Measurements from ENCODE around the gene KRT3. TPM values are rescaled to one million over a fixed set of nuclear protein-coding genes. Genes with fewer than 3 reads are reported as not detected.
"Not testable (repeated sequence)": the region's sequence is repeated elsewhere in the genome, so short reads cannot be mapped to it uniquely, and the experiment has no call there.

KRT3 gene
- total RNA-seq, 2 donors from 2014 or later, result not detected

DNA sequence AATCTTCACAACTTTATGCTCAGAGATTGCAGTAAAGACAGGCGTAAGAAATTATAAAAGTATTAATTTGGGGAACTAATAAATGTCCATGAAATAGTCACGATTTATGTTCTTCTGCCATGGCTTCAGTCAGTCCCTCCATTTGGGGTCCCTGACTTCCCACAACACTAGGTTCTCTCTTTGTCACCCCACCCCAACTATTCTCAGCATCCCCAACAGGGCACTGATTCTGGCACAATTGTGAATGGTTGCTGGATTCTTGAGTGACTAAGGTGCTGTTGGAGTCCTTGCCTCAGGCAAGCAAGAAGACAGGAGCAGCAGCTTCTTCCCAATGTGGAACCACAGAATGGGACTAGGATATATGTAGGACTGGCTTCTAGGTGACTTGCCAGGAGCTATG, 34.1 kb downstream of the KRT3 start:
- Histone ChIP-seq H3K27ac (no peak overlapping the region), H3K9me3 (no peaks in the 10 kb centered on the region), H3K4me3 (no peak overlapping the region), H3K36me3 (no peaks in the 10 kb centered on the region), H3K9ac (ENCODE audit: low read depth in 2 of 2, low read length in 2 of 2) (no peak overlapping the region), H3K4me1 (no peaks in the 10 kb centered on the region), H3K27me3 (no peaks in the 10 kb centered on the region)
- intact Hi-C loops (cut with DNase I), result no loop called here
- TF ChIP-seq, protein P1, sequence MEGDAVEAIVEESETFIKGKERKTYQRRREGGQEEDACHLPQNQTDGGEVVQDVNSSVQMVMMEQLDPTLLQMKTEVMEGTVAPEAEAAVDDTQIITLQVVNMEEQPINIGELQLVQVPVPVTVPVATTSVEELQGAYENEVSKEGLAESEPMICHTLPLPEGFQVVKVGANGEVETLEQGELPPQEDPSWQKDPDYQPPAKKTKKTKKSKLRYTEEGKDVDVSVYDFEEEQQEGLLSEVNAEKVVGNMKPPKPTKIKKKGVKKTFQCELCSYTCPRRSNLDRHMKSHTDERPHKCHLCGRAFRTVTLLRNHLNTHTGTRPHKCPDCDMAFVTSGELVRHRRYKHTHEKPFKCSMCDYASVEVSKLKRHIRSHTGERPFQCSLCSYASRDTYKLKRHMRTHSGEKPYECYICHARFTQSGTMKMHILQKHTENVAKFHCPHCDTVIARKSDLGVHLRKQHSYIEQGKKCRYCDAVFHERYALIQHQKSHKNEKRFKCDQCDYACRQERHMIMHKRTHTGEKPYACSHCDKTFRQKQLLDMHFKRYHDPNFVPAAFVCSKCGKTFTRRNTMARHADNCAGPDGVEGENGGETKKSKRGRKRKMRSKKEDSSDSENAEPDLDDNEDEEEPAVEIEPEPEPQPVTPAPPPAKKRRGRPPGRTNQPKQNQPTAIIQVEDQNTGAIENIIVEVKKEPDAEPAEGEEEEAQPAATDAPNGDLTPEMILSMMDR (IDR thresholded peaks at IDR 0.05), result no peak
- no peak for DNase-seq

DNA sequence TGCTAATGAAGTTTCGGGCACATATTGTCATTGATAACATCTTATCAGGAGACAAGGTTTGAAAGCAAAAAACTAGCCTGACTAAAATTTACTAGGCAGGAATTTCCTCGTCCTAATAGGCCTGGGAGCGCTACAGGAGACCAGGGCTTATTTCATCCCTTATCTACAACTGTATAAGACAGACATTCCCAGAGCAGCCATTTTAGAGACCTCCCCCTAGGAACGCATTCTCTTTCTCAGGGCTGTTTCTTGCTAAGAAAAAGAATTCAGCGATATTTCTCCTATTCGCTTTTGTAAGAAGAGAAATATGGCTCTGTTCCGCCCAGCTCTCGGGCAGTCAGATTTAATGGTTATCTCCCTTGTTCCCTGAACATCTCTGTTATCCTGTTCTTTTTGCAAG, 34.7 kb downstream of the KRT3 start:
- intact Hi-C loops (cut with DNase I), result not testable (repeated sequence)

DNA sequence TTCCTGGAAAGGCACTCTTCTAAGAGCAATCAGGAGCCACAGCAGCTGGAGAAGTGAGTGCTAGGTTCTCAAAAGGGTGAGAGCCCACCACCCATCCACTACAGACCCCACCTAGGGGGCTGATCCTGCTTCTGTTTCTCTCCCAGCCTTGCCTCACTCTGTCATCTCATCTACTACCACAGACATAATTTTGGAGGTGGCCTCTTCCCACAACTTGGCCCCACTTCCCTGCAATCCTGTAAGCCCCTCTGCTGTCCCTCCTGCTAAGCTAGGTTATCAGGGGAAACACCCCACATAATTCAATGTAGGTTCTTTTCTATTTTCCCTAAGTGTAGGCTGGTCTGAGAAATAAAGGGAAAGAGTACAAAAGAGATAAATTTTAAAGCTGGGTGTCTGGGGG, 35.3 kb downstream of the KRT3 start:
- intact Hi-C loops (cut with DNase I), result no loop called here
- no peak overlapping the region for H3K4me3 ChIP-seq
- no peak for DNase-seq
- TF ChIP-seq, protein P1 (IDR thresholded peaks at IDR 0.05), result no peak
- no peaks in the 10 kb centered on the region for H3K9me3 ChIP-seq
- no peak overlapping the region for H3K9ac ChIP-seq (ENCODE audit: low read depth in 2 of 2, low read length in 2 of 2)
- no peaks in the 10 kb centered on the region for H3K4me1 ChIP-seq
- no peaks in the 10 kb centered on the region for H3K36me3 ChIP-seq
- no peaks in the 10 kb centered on the region for H3K27me3 ChIP-seq
- H3K27ac ChIP-seq, result no peak overlapping the region

More for the DNA sequence above, 34.7 kb downstream of the KRT3 start:
- H3K4me1 ChIP-seq; H3K27me3 ChIP-seq; H3K36me3 ChIP-seq; H3K27ac ChIP-seq; H3K9ac ChIP-seq (ENCODE audit: low read depth in 2 of 2, low read length in 2 of 2); DNase-seq; H3K9me3 ChIP-seq; H3K4me3 ChIP-seq: not testable (repeated sequence)

DNA sequence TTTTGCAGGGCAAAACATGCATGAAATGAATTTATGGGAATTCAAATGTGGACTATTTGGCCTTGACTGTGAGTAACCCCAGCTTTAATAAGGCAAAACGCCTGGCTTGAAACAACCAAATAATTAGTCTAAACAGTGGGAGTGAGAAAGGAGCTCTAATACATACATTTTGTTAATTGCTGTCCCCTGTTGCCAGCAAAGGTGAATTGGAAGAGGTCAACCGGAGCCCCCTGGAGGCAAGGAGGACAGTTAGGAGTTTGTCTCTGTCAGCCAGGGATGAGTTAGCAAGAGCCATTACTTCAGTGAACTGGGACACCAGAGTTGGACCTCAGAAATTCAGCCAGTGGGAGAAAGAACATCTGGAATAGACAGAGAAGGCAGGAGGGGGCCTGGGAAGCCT, 36.2 kb downstream of the KRT3 start:
- H3K27me3 ChIP-seq, result no peaks in the 10 kb centered on the region
- no peaks in the 10 kb centered on the region for H3K4me1 ChIP-seq
- H3K36me3 ChIP-seq, result no peaks in the 10 kb centered on the region
- intact Hi-C loops (cut with DNase I), result no loop called here
- no peaks in the 10 kb centered on the region for H3K9me3 ChIP-seq
- DNase-seq, result no peak
- no peak overlapping the region for H3K4me3 ChIP-seq
- H3K27ac ChIP-seq, result no peak overlapping the region
- TF ChIP-seq, protein P1 (IDR thresholded peaks at IDR 0.05), result no peak
- no peak overlapping the region for H3K9ac ChIP-seq (ENCODE audit: low read depth in 2 of 2, low read length in 2 of 2)

DNA sequence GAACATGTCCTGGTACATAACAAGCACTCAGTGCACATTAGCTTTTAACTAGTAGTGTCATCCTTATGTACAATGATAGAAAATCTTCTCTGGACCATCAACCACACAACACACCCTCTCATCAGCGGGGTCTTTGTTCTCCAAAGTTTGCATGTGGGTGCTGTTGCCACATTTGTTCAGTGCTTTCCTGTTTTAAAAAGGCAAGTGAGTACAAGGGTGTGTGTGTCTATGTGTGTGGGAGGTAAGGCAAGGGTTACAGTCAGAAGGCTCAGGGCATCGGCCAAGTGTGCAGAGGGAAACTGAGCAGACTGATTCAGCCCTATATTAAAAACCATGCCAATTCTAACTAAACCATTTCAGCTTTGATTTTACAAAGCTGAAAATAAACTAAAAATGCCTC, 36.7 kb downstream of the KRT3 start:
- TF ChIP-seq, protein P1 (IDR thresholded peaks at IDR 0.05), result no peak

DNA sequence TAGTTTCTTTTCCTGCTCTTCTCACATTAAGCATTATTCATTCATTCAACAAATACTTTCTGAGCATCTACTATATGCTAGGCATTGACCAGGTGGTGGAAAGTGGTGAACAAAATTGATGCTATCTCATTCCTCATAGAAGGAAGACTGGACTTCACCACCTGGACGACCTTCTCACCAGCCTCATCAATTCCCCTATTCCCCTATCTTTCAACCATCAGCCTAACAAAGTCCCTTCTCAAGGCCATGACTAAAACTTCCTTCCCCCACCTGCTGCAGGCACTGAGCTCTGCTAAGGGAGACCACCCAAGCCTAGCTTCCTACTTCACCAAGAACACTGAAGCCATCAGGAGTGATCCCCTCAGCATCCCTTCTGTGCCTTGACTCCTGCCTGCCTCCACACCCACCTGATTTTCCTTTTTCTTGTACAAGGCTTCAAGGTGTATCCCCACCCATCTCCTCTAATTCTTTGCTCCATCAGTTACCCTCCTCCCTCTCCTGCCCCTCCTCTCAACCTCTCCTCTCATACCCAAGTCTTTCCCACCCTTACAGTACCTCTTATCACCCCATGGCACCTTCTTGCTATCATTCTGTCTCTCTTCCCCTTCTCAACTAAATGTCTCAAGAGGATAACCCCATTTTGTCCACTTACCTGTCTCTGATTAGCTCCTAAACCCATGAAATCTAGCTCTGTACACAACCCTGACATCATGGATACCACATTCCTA, 38.3 kb downstream of the KRT3 start:
- H3K36me3 ChIP-seq, result no peaks in the 10 kb centered on the region
- DNase-seq, result no peak
- TF ChIP-seq, protein P1 (IDR thresholded peaks at IDR 0.05), result no peak
- intact Hi-C loops (cut with DNase I), result no loop called here
- H3K9ac ChIP-seq (ENCODE audit: low read depth in 2 of 2, low read length in 2 of 2), result no peak overlapping the region
- no peak overlapping the region for H3K27ac ChIP-seq
- no peaks in the 10 kb centered on the region for H3K4me1 ChIP-seq
- H3K4me3 ChIP-seq, result no peak overlapping the region
- no peaks in the 10 kb centered on the region for H3K27me3 ChIP-seq
- no peaks in the 10 kb centered on the region for H3K9me3 ChIP-seq

More for the DNA sequence above, 36.7 kb downstream of the KRT3 start:
- no peak overlapping the region for H3K9ac ChIP-seq (ENCODE audit: low read depth in 2 of 2, low read length in 2 of 2)
- intact Hi-C loops (cut with DNase I), result no loop called here
- H3K4me3 ChIP-seq, result no peak overlapping the region
- no peaks in the 10 kb centered on the region for H3K27me3 ChIP-seq
- no peak overlapping the region for H3K27ac ChIP-seq
- no peaks in the 10 kb centered on the region for H3K4me1 ChIP-seq
- DNase-seq, result no peak
- no peaks in the 10 kb centered on the region for H3K36me3 ChIP-seq
- H3K9me3 ChIP-seq, result no peaks in the 10 kb centered on the region

Data from colonic mucosa (tissue), 4 donors.